Brain microvascular endothelial cell (primary cell): ENCODE data around the gene KRT74.

Experiments used
- DNase-seq: peaks from one replicate; pipeline ENCODE4 v3.0.0-alpha.2; 2020
- H3K27ac ChIP-seq: fragments of 250-450 bp; sonication (Bioruptor Pico); 2 replicates; pipeline ENCODE4 v1.5.1; 2020; ENCODE audit warnings: mild to moderate bottlenecking, moderate library complexity
- H3K27me3 ChIP-seq: fragments of 250-450 bp; sonication (Bioruptor Pico); replicated peaks from 2 replicates; pipeline ENCODE4 v1.5.1; 2020; ENCODE audit warnings: mild to moderate bottlenecking
- H3K36me3 ChIP-seq: fragments of 250-450 bp; sonication (Bioruptor Pico); replicated peaks from 2 replicates; pipeline ENCODE4 v1.5.1; 2020; ENCODE audit warnings: mild to moderate bottlenecking
- H3K4me3 ChIP-seq: 2 replicates; pipeline ENCODE4 v1.5.1; 2011; ENCODE audit warnings: low read depth, mild to moderate bottlenecking, control low read depth, low read length, moderate library complexity
- CTCF ChIP-seq: IDR thresholded peaks from 2 replicates; pipeline ENCODE4 v1.5.1; 2011; ENCODE audit warnings: low read depth, mild to moderate bottlenecking, moderate library complexity, low read length, control low read depth, inconsistent platforms; ENCODE audit errors: missing control alignments
- in situ Hi-C: cut with HindIII; loops from 2 replicates; pipeline ENCODE4 v1.10.0; 2017; ENCODE audit warnings: low sequenced_read_pairs, low pct_ligation_motif_present

The KRT74 gene

GRCh38 chr12:52534482-52534881 is 39.2 kb downstream of the KRT74 start:
- peak; percentile 50 for TF ChIP-seq CTCF
- Histone ChIP-seq H3K27ac (no peak overlapping the region), H3K27me3 (no peaks in the 10 kb centered on the region), H3K36me3 (no peaks in the 10 kb centered on the region), H3K4me3 (no peak overlapping the region)
- in situ Hi-C loops, result no loop called here
- DNase-seq, result no peak

- H3K27ac ChIP-seq, result no peak overlapping the region
- no peak overlapping the region for H3K4me3 ChIP-seq
- H3K27me3 ChIP-seq, result no peaks in the 10 kb centered on the region
- no peak for DNase-seq
- in situ Hi-C loops, result no loop called here
- no peaks in the 10 kb centered on the region for H3K36me3 ChIP-seq
- TF ChIP-seq CTCF, result no peak
Measured at GRCh38 chr12:52533686-52534470, 39.8 kb downstream of the KRT74 start.

- TF ChIP-seq CTCF, result no peak
- DNase-seq, result no peak
- no peak overlapping the region for H3K27ac ChIP-seq
- H3K27me3 ChIP-seq, result no peaks in the 10 kb centered on the region
- no peak overlapping the region for H3K4me3 ChIP-seq
- H3K36me3 ChIP-seq, result no peaks in the 10 kb centered on the region
- in situ Hi-C loops, result no loop called here
Measured at GRCh38 chr12:52532636-52533035, 41.0 kb downstream of the KRT74 start.

DNA sequence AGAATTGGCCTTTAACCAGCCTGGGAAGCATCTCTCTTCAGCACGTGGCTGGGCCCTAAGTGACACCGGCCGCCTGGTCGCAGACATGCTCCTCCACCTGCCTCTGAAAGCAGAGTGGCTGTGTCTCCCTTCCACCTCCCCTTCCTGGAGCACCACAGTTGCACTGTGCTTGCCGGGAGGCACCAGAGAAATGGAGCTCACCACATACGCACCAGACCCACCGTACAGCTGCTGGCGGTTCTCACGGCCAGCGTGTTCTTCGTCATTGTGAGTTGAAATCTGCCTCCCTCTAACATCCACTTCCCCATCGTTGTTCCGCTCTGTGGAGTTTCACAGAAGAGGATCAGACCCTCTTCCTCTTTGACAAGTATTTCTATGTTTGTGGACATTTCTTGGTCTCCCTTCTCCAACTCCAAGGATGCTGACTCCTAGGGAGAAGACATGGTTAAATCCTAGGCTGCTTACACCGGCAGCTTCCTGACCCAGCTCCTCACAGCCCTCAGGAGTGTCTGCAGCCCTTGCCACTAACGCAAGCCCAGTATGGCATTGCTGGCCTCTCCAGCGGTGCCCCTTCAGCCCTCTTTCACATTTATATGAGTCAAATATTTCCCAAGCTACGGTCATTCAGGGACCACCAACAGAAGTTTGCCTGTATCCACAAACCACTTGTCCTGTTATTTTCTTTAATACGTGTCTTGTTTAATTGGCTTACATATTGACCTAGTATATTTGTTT is 41.9 kb downstream of the KRT74 start:
- Histone ChIP-seq H3K27me3 (no peaks in the 10 kb centered on the region), H3K27ac (no peak overlapping the region), H3K36me3 (no peaks in the 10 kb centered on the region), H3K4me3 (no peak overlapping the region)
- TF ChIP-seq CTCF, result no peak
- no peak for DNase-seq
- in situ Hi-C loops, result no loop called here

DNA sequence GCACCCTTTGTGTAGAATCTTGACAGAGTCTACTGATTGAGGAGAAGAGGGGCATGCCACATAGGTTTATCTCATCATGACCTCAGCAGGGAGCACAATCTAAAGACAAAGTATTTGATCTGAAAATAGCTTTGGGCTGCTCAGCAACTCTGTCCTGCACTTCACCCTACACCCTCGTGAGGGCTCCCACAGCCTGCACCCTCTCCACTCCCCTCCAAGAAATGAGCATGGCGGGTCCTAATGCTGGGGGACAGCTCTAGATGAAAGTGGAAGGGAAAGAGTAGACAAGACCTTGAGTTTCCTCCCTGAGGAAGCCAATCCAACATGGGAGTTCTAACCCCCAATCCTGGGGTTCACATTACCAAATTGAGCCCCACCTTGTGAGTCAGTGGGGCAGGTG is 42.7 kb downstream of the KRT74 start:
- in situ Hi-C loops, result no loop called here
- no peak overlapping the region for H3K4me3 ChIP-seq
- H3K36me3 ChIP-seq, result no peaks in the 10 kb centered on the region
- no peaks in the 10 kb centered on the region for H3K27me3 ChIP-seq
- no peak for DNase-seq
- TF ChIP-seq CTCF, result no peak
- H3K27ac ChIP-seq, result no peak overlapping the region

DNA sequence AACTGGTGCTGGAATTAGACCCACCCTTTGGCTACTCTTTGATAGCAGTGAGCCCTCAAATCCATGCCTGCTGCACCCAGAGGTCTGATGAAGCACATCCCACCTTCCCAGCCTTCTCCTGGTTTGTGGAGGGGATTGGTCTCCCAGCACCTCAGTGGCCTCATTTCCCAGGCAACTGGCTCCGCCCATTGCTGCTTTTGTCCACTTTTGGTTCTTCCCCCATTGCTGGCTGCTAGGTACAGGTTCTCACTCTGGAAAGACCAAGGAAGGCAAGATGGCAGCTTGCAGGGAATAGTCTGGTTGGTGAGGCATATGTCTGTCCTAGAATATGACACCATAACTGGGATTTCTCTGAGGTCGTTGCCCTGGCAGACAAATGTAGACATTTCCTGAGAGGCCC is 43.3 kb downstream of the KRT74 start:
- Histone ChIP-seq H3K4me3 (no peak overlapping the region), H3K36me3 (no peaks in the 10 kb centered on the region), H3K27me3 (no peaks in the 10 kb centered on the region), H3K27ac (no peak overlapping the region)
- in situ Hi-C loops, result no loop called here
- no peak for DNase-seq
- no peak for TF ChIP-seq CTCF
